ENCODE data around the gene SDE2. TPM values are rescaled to one million over a fixed set of nuclear protein-coding genes. Genes with fewer than 3 reads are reported as not detected.

SDE2 gene
- total RNA-seq, 1 donor from 2014 or later, result 21.5 TPM

- H3K36me3 Mint-ChIP-seq (ENCODE audit: low read depth), result no peaks in the 10 kb centered on the region
- H3K27me3 Mint-ChIP-seq (ENCODE audit: low read depth), result peaks cover 19% of the 10 kb centered on the region
- DNase-seq (ENCODE audit: low spot score), result no peak
- no peaks in the 10 kb centered on the region for H3K4me1 Mint-ChIP-seq (ENCODE audit: low read depth)
- H3K9me3 Mint-ChIP-seq (ENCODE audit: low read depth), result no peaks in the 10 kb centered on the region
- no peak overlapping the region for H3K27ac Mint-ChIP-seq (ENCODE audit: unreplicated experiment)
- TF ChIP-seq, protein P1, sequence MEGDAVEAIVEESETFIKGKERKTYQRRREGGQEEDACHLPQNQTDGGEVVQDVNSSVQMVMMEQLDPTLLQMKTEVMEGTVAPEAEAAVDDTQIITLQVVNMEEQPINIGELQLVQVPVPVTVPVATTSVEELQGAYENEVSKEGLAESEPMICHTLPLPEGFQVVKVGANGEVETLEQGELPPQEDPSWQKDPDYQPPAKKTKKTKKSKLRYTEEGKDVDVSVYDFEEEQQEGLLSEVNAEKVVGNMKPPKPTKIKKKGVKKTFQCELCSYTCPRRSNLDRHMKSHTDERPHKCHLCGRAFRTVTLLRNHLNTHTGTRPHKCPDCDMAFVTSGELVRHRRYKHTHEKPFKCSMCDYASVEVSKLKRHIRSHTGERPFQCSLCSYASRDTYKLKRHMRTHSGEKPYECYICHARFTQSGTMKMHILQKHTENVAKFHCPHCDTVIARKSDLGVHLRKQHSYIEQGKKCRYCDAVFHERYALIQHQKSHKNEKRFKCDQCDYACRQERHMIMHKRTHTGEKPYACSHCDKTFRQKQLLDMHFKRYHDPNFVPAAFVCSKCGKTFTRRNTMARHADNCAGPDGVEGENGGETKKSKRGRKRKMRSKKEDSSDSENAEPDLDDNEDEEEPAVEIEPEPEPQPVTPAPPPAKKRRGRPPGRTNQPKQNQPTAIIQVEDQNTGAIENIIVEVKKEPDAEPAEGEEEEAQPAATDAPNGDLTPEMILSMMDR (IDR thresholded peaks at IDR 0.05), result no peak
- H3K4me3 Mint-ChIP-seq (ENCODE audit: unreplicated experiment), result no peak overlapping the region
Measured at GRCh38 chr1:225953315-225953714, 45.8 kb downstream of the SDE2 start.

DNA sequence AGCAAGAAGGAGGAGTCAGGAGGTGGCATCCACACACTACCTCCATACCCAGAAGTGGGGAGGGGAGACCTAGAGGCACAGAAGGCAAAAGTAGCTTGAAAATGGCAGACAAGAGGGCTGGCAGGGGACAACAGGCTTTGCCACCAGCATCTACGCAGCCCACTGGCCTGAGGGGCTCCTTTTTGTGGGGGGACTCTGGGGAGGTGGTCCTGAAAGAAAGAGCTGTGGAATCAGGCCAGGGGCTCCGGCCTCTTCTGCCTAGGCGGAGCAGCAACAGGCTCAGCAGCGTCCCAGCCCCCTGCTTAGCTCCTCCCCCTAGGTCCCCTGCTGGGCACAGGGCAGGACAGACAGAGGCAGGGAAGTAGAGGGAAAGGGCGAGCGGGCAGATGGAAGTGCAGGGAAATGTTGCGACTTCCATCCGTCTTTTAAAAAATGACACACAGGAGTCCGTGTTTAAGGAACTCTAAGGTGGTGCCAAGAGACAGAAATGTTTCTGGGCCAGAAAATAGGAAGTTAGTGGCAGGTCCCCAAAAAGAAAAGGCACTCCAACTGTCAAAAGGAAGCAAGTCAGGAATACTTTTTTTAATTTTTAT lies 48.1 kb downstream of the SDE2 start:
- Mint-ChIP-seq H3K9me3 (ENCODE audit: low read depth) (no peaks in the 10 kb centered on the region), H3K27ac (ENCODE audit: unreplicated experiment) (no peak overlapping the region), H3K27me3 (ENCODE audit: low read depth) (peaks cover 28% of the 10 kb centered on the region), H3K4me1 (ENCODE audit: low read depth) (no peaks in the 10 kb centered on the region), H3K36me3 (ENCODE audit: low read depth) (no peaks in the 10 kb centered on the region), H3K4me3 (ENCODE audit: unreplicated experiment) (no peak overlapping the region)
- DNase-seq (ENCODE audit: low spot score), result no peak
- TF ChIP-seq, protein P1 (IDR thresholded peaks at IDR 0.05), result no peak

- no peak overlapping the region for H3K27ac Mint-ChIP-seq (ENCODE audit: unreplicated experiment)
- H3K4me3 Mint-ChIP-seq (ENCODE audit: unreplicated experiment), result no peak overlapping the region
- no peaks in the 10 kb centered on the region for H3K9me3 Mint-ChIP-seq (ENCODE audit: low read depth)
- H3K36me3 Mint-ChIP-seq (ENCODE audit: low read depth), result no peaks in the 10 kb centered on the region
- H3K4me1 Mint-ChIP-seq (ENCODE audit: low read depth), result no peaks in the 10 kb centered on the region
- peak; percentile 28 for DNase-seq (ENCODE audit: low spot score)
- TF ChIP-seq, protein P1 (IDR thresholded peaks at IDR 0.05), result no peak
- peaks cover 25% of the 10 kb centered on the region for H3K27me3 Mint-ChIP-seq (ENCODE audit: low read depth)
Measured at GRCh38 chr1:225949041-225949440, 50.1 kb downstream of the SDE2 start.

DNA sequence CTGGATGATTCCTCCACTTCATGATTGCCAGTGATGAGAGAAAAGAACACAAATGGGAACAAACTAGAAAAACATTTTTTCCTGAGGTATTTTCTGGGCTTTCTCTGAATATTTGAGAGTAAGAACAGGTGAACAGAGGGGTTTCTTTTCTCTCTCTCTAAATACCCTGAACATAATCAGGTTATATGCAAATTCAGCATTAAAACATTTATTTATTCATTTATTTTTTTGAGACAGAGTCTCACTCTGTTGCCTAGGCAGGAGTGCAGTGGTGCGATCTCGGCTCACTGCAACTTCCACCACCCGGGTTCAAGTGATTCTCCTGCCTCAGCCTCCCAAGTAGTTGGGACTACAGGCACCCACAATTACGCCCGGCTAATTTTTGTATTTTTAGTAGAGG lies 52.3 kb downstream of the SDE2 start:
- H3K27me3 Mint-ChIP-seq (ENCODE audit: low read depth), result peaks cover 23% of the 10 kb centered on the region
- H3K27ac Mint-ChIP-seq (ENCODE audit: unreplicated experiment), result no peak overlapping the region
- peaks cover 13% of the 10 kb centered on the region for H3K4me1 Mint-ChIP-seq (ENCODE audit: low read depth)
- no peak overlapping the region for H3K4me3 Mint-ChIP-seq (ENCODE audit: unreplicated experiment)
- no peaks in the 10 kb centered on the region for H3K36me3 Mint-ChIP-seq (ENCODE audit: low read depth)
- no peak for DNase-seq (ENCODE audit: low spot score)
- TF ChIP-seq, protein P1 (IDR thresholded peaks at IDR 0.05), result no peak
- H3K9me3 Mint-ChIP-seq (ENCODE audit: low read depth), result no peaks in the 10 kb centered on the region

DNA sequence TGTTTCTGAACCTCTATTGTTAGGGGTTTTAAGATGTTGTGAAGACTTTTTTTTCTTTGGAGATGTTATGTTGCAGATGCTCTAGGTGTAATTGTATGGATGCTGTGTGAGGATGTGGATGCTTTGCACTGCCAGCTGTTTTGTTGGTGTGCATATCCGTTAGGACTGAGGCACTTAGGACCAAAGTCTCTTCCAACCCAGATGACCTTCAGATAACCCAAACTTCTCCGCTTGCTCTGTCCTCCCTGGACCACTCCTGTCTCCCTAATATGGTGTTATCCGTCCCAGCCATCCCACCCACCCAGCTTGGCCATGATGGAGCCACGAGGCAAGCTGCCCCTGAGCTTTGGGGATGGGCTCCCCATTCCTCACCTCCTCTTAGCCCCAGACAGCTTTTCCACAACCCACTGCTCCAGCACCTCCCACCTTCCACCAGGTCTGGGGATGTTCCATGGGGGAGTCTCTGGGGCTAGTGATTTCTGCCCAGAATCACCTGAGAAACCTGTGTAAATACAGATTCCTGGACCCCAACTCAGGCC lies 53.0 kb downstream of the SDE2 start:
- peaks cover 19% of the 10 kb centered on the region for H3K4me1 Mint-ChIP-seq (ENCODE audit: low read depth)
- no peak overlapping the region for H3K4me3 Mint-ChIP-seq (ENCODE audit: unreplicated experiment)
- TF ChIP-seq, protein P1 (IDR thresholded peaks at IDR 0.05), result no peak

More for the DNA sequence above, 53.0 kb downstream of the SDE2 start:
- peaks cover 23% of the 10 kb centered on the region for H3K27me3 Mint-ChIP-seq (ENCODE audit: low read depth)
- no peaks in the 10 kb centered on the region for H3K36me3 Mint-ChIP-seq (ENCODE audit: low read depth)
- no peak for DNase-seq (ENCODE audit: low spot score)
- H3K27ac Mint-ChIP-seq (ENCODE audit: unreplicated experiment), result no peak overlapping the region
- H3K9me3 Mint-ChIP-seq (ENCODE audit: low read depth), result no peaks in the 10 kb centered on the region

Measured in chondrocyte (in vitro differentiated cells).